Head of caudate nucleus (tissue), 42 donors: Measurements from ENCODE around the gene ZFAND2A.
A peak's percentile ranks its signal among the peaks of the same experiment; 100 is the strongest.
"Not testable (repeated sequence)": the region's sequence is repeated elsewhere in the genome, so short reads cannot be mapped to it uniquely, and the experiment has no call there.

Source experiments
- DNase-seq, 42 donors: peaks; one replicate each; pipeline versions ENCODE4 v3.0.0 to v3.0.0-alpha.2; 2020 to 2021; ENCODE audit warnings: mixed read lengths in 7 of 42
- intact Hi-C: fragments of 100-400 bp; cut with DNase I; formaldehyde crosslinking; loops from one replicate; pipeline ENCODE4 v1.15.0; 2022

ZFAND2A gene

DNA sequence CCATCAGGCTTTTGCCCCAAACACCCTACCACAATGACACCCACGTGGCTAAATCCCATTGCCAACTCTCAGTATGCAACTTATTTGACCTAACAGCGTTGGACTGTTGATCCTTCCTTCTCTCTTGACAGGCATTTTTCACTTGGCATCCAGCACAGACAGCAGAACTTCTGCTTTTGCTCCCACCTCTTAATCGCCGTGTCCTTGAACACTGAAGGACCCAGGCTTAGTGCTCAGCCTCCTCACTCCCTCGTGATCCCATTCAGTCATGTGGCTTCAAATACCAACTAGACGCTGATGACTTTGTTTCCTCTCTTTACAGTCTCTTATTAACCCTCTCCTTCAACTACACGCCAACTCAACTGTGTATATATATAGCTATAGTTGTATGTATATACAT lies 25.0 kb downstream of the ZFAND2A start:
- intact Hi-C loops, result no loop called here
- no peak for DNase-seq

- intact Hi-C loops, result no loop called here
- DNase-seq, result no peak
These were observed 28.3 kb downstream of the ZFAND2A start for GRCh38 chr7:1131471-1132265.

GRCh38 chr7:1130021-1130990 lies 29.7 kb downstream of the ZFAND2A start:
- intact Hi-C loops, result no loop called here
- DNase-seq, result peak in 1 of 42 donors; percentile 17

- intact Hi-C loops, result no loop called here
These were observed 30.6 kb downstream of the ZFAND2A start for GRCh38 chr7:1129431-1129830.

GRCh38 chr7:1127001-1127400 lies 33.0 kb downstream of the ZFAND2A start:
- intact Hi-C loops, result no loop called here
- DNase-seq, result peak in 2 of 42 donors; percentile 20 to 26

More at GRCh38 chr7:1129431-1129830, 30.6 kb downstream of the ZFAND2A start:
- peak in 1 of 42 donors; percentile 16 for DNase-seq

GRCh38 chr7:1125603-1125969 lies 34.4 kb downstream of the ZFAND2A start:
- intact Hi-C loops, result no loop called here
- DNase-seq, result peak in 5 of 42 donors; percentile 4 to 27 (median 22)

GRCh38 chr7:1124816-1125602 lies 35.0 kb downstream of the ZFAND2A start:
- intact Hi-C loops, result no loop called here

GRCh38 chr7:1124164-1124563 lies 35.8 kb downstream of the ZFAND2A start:
- intact Hi-C loops, result no loop called here
- DNase-seq, result peak in 4 of 42 donors; percentile 28 to 37 (median 34)

More at GRCh38 chr7:1124816-1125602, 35.0 kb downstream of the ZFAND2A start:
- DNase-seq, result peak in 5 of 42 donors; percentile 25 to 37 (median 30)

DNA sequence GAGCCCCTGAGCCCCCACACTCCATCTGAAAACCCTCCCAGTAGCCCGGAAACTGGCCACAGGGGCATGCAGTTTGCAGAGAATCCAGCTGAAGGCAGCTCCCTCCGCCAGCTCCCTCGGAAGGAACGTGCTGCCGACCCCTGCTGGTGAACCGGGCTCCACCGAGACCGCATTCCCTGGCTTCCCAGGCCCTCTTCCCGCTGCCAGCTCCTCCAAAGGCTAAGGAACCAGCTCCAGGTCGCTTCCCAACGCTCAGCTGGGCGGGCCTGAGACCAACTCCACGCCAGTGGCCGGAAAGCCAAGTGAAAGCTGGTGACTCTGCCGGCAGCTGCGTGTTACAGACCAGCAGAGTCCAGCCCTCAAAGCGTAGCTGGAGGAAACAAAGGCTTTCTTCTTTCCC lies 36.3 kb downstream of the ZFAND2A start:
- intact Hi-C loops, result no loop called here
- peak; percentile 55 to 92 (median 80) for DNase-seq

DNA sequence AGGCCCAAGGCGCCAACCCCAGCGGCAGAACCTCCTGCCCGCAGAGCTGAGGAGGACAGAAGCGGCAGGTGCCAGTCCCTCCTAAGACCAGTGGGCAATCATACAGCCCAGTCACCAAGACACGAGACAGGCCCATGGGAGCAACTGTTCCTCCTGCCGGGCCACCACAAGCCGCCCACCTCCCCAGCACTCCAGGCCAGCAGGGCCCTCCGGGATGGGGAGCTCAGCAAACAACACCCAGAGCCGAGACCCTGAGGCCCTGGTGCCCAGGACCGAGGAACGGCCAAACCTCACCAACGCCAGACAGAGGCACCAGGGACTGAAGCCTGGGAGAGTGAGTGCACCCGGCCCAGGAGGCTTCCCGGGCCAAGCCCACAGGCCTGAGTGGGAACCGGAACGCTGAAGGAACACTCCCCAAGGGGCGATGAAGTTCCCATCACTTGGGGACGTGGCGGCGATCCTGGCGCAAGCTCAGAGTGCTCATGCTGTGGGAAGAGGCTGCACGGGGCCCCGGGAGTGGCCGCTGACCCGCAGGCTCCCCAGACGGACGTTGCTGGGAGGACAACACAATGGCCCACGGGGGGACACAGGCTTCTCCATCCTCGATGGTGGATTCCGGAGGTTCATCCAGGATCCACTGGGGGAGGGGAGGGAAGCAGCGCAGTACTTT lies 37.0 kb downstream of the ZFAND2A start:
- peak in 6 of 42 donors; percentile 12 to 37 (median 31) for DNase-seq
- intact Hi-C loops, result no loop called here

DNA sequence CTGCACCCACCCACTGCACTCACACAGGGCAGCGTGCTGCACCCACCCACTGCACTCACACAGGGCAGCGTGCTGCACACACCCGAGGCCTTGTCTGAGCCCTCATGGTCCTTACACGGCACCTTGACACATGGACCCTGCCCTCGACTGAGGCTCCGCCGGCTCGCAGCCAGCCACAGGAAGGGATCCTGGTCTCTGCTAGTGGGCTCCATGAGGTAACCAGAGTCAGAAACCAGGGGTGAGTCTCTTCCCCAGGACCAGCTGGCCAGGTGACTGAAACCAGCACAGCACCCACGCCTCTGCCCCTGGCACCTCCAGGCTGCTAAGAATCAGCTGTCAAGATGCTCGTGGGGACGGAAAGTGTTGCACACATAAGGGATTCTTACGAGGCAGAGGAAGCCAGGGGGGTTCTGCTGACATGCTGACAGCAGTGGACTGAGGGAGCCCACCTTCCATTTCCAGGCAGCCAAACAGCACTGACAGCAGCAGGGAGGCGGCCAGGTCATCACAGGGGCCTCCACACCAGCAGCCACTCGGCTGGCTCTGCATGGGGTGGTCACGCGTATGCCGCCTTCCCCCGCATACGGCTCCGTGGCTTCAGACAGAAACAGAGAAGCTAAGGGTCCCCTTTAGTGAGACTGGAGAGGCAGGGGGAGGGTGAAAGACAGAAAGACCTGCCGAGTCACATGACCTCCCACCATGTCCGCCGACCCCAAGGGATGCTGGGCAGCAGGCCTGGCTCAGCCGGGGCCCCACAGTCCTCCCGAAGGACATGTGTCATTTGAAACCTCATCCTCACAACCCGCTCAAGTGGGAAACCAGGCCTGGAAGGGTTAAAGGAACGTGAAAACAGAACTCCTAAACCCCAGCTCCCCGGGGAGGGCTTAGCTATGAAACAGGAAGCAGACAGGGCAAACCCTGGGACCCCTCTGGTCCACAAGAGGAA lies 37.8 kb downstream of the ZFAND2A start:
- DNase-seq, result peak in 6 of 42 donors; percentile 1 to 32 (median 25)
- intact Hi-C loops, result no loop called here

DNA sequence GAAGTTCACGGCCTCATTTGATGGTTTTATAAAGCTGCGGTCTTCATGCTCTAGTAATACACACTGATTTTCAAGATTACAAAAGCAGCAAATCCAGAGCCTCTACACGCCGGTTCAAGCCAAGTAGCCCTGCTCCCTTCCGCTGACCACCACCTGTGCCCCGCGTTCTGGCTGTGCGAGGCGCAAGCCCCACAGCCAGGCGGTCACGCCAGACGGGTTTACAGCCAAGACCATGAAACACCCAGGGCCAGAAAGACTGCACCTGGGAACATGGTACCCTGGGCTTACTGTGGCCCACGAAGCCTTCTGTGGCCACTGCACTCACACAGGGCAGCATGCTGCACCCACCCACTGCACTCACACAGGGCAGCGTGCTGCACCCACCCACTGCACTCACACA lies 38.5 kb downstream of the ZFAND2A start:
- intact Hi-C loops, result no loop called here
- peak in 5 of 42 donors; percentile 1 to 30 (median 12) for DNase-seq

GRCh38 chr7:1120791-1121190 lies 39.2 kb downstream of the ZFAND2A start:
- intact Hi-C loops, result no loop called here
- peak in 4 of 42 donors; percentile 0 to 22 (median 10) for DNase-seq

DNA sequence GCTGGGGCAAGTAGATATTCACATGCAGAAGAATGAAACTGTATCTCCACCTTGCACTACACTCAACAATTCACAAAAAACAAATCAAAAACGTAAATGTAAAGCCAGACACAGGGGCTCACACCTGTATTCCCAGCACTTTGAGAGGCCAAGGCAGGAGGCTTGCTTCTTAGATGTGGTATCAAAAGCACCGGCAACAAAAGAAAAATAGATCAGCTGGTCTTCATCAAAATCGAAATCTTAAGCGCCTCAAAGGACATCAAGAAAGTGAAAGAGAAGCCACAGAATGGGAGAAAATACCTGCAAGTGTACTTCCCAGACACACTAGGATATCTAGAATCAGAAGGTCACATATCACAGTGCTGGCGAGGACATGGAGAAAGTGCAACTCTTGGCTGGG lies 40.8 kb downstream of the ZFAND2A start:
- intact Hi-C loops, result no loop called here
- peak in 2 of 42 donors; percentile 3 for DNase-seq

DNA sequence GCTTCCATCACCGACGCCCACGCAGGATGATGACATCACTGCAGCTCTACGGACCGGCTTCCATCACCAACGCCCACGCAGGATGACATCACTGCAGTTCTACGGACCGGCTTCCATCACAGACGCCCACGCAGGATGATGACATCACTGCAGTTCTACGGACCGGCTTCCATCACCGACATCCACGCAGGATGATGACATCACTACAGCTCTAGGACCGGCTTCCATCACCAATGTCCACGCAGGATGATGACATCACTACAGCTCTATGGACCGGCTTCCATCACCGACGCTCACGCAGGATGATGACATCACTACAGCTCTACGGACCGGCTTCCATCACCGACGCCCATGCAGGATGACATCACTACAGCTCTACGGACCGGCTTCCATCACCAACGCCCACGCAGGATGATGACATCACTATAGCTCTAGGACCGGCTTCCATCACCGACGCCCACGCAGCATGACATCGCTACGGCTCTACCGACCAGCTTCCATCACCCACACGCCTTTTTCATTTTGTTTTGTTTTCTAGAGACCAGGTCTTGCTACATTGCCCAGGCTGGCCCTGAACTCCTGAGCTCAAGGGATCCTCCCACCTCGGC lies 42.6 kb downstream of the ZFAND2A start:
- intact Hi-C loops, result no loop called here
- peak in 1 of 42 donors; percentile 19 for DNase-seq

GRCh38 chr7:1116383-1117008 lies 43.5 kb downstream of the ZFAND2A start:
- peak in 1 of 42 donors; percentile 4 for DNase-seq
- intact Hi-C loops, result not testable (repeated sequence)
